HL-60 (cell line): Measurements from ENCODE around the gene TRAPPC3L.

ENCODE experiments used
- GABPA ChIP-seq: IDR thresholded peaks from 2 replicates; pipeline ENCODE4 v1.6.1; 2012; ENCODE audit warnings: low read depth
- POLR2AphosphoS5 ChIP-seq: IDR thresholded peaks from 2 replicates; pipeline ENCODE4 v1.6.1; 2012; ENCODE audit warnings: low read depth
- TF ChIP-seq, protein P1 (sequence below): IDR thresholded peaks from one replicate; pipeline ENCODE4 v1.5.1; 2011; ENCODE audit warnings: low read length, control low read depth, inconsistent platforms; ENCODE audit not compliant: insufficient read depth
- TF ChIP-seq, protein P2 (sequence below): IDR thresholded peaks from 2 replicates; pipeline ENCODE4 v1.6.1; 2012; ENCODE audit warnings: low read depth; ENCODE audit not compliant: insufficient replicate concordance

DNA sequence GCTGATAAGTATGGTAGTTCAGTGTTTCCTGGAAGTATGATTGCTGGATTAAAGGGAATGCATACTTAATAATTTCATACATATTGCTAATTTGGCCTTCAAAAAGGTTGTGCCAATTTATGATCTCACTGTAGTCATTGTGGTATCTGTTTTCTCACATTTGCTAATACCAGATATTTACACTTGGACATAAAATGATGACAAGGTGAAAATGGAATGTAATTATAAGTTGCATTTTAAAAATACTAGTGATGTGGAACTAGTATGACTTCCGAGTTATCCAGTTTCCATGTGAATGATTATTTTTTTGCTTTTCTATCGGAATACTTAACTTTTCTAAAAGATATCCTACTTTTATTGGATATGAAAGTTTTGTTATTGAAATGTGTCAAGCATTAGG, 41.3 kb upstream of the TRAPPC3L start:
- TF ChIP-seq, protein P1, sequence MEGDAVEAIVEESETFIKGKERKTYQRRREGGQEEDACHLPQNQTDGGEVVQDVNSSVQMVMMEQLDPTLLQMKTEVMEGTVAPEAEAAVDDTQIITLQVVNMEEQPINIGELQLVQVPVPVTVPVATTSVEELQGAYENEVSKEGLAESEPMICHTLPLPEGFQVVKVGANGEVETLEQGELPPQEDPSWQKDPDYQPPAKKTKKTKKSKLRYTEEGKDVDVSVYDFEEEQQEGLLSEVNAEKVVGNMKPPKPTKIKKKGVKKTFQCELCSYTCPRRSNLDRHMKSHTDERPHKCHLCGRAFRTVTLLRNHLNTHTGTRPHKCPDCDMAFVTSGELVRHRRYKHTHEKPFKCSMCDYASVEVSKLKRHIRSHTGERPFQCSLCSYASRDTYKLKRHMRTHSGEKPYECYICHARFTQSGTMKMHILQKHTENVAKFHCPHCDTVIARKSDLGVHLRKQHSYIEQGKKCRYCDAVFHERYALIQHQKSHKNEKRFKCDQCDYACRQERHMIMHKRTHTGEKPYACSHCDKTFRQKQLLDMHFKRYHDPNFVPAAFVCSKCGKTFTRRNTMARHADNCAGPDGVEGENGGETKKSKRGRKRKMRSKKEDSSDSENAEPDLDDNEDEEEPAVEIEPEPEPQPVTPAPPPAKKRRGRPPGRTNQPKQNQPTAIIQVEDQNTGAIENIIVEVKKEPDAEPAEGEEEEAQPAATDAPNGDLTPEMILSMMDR: no peak
- TF ChIP-seq POLR2AphosphoS5: no peak
- TF ChIP-seq, protein P2, sequence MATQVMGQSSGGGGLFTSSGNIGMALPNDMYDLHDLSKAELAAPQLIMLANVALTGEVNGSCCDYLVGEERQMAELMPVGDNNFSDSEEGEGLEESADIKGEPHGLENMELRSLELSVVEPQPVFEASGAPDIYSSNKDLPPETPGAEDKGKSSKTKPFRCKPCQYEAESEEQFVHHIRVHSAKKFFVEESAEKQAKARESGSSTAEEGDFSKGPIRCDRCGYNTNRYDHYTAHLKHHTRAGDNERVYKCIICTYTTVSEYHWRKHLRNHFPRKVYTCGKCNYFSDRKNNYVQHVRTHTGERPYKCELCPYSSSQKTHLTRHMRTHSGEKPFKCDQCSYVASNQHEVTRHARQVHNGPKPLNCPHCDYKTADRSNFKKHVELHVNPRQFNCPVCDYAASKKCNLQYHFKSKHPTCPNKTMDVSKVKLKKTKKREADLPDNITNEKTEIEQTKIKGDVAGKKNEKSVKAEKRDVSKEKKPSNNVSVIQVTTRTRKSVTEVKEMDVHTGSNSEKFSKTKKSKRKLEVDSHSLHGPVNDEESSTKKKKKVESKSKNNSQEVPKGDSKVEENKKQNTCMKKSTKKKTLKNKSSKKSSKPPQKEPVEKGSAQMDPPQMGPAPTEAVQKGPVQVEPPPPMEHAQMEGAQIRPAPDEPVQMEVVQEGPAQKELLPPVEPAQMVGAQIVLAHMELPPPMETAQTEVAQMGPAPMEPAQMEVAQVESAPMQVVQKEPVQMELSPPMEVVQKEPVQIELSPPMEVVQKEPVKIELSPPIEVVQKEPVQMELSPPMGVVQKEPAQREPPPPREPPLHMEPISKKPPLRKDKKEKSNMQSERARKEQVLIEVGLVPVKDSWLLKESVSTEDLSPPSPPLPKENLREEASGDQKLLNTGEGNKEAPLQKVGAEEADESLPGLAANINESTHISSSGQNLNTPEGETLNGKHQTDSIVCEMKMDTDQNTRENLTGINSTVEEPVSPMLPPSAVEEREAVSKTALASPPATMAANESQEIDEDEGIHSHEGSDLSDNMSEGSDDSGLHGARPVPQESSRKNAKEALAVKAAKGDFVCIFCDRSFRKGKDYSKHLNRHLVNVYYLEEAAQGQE: no peak
- TF ChIP-seq GABPA: no peak
